ENCODE measurements around the gene RBMS1.

DNA sequence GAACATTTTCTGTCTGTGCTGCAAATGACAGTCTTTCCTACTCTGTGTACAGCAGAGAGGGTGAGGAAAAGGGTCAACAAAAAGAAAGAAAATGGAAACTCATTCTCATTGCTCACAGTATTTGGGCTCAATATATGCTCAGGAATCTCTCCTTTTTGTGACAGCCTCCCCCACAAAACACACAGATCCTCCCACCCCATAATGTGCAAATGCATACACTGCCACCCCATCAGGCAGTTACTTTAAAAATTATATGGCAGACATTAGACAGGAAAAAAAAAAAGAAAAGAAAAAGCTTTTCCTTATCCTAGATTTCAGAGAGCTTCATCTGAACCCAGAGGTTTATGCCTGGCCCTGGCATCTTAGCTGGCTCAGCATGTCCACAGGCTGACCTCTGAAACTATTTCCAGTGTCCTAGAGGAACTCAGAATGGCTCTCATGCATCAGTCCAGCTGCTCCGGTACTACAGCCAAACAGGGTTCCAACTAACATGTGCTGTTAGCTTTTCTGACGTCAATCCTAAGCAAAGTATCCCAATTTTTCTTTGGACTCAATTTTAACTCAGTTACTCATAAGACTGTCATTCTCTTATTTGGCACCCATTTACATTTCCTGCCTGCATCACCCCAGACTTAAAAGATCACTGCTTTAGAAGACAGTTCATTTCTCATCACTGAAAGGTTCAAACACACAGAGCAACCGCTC is 105.9 kb downstream of the RBMS1 start:
- TF ChIP-seq POLR2A (IDR thresholded peaks at IDR 0.05) (no peak), EP300 (IDR thresholded peaks at IDR 0.05) (peak; percentile 75 to 93)
- TF ChIP-seq, protein P1, sequence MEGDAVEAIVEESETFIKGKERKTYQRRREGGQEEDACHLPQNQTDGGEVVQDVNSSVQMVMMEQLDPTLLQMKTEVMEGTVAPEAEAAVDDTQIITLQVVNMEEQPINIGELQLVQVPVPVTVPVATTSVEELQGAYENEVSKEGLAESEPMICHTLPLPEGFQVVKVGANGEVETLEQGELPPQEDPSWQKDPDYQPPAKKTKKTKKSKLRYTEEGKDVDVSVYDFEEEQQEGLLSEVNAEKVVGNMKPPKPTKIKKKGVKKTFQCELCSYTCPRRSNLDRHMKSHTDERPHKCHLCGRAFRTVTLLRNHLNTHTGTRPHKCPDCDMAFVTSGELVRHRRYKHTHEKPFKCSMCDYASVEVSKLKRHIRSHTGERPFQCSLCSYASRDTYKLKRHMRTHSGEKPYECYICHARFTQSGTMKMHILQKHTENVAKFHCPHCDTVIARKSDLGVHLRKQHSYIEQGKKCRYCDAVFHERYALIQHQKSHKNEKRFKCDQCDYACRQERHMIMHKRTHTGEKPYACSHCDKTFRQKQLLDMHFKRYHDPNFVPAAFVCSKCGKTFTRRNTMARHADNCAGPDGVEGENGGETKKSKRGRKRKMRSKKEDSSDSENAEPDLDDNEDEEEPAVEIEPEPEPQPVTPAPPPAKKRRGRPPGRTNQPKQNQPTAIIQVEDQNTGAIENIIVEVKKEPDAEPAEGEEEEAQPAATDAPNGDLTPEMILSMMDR (IDR thresholded peaks at IDR 0.05): no peak

Data from tibial nerve (tissue), 4 donors.